Fibroblast of skin of back (primary cell): ENCODE data around the gene SRSF10. TPM values are rescaled to one million over a fixed set of nuclear protein-coding genes. Genes with fewer than 3 reads are reported as not detected.
"Not testable (repeated sequence)": the region's sequence is repeated elsewhere in the genome, so short reads cannot be mapped to it uniquely, and the experiment has no call there.

Experiments
- DNase-seq: peaks from one replicate; pipeline ENCODE4 v3.0.0-alpha.2; 2013
- polyA plus RNA-seq, 2 experiments: library from polyadenylated mRNA; unstranded; fragments of 120-200 nt; gene quantifications; one replicate each; pipeline ENCODE4 v1.2.1, GENCODE V29; 2013; ENCODE audit not compliant: insufficient read length in 2 of 2

The SRSF10 gene
- 99.9 TPM for polyA plus RNA-seq (2013, experiment 1 of 2; ENCODE audit: insufficient read length)
- polyA plus RNA-seq (2013, experiment 2 of 2; ENCODE audit: insufficient read length) = 58.9 TPM

GRCh38 chr1:23979881-23980727 is at the start of gene SRSF10:
Gene SRSF10, minus strand, starts transcription at chr1:23980327. Its CDS starts 72 bp downstream, at chr1:23980255.
- peak; percentile 99 for DNase-seq

DNA sequence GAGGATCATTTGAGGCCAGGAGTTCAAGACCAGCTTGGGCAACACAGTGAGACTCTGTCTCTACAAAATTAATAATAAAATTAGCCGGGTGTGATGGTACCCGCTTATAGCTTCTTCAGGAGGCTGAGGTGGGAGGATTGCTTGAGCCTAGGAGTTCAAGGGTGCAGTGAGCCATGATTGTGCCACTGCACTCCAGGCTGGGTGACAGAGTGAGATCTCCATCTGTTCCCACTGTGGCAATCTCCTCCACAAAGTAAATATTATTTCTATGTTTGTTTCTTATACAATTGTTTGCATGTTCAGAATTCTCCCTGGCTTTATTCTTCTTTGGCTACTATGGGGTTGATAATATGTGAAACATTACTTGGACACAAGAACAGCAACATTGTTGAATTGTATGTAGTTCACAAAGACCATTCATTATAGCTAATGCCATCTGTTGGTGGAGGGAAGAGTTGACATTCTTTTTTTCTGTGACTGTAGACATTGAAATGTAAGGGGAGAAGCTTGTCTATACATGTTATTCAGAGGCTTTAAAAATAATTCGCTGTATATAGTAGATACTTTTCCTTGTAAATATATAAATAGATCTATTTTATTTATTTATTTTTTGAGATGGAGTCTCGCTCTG is 47.8 kb upstream of the SRSF10 start:
- DNase-seq = peak; percentile 70

GRCh38 chr1:24022581-24023361 is 42.6 kb upstream of the SRSF10 start:
- peak; percentile 94 for DNase-seq

- DNase-seq = no peak
These were observed 41.5 kb upstream of the SRSF10 start for GRCh38 chr1:24021403-24022266.

- no peak for DNase-seq
These were observed 40.3 kb upstream of the SRSF10 start for GRCh38 chr1:24020470-24020869.

DNA sequence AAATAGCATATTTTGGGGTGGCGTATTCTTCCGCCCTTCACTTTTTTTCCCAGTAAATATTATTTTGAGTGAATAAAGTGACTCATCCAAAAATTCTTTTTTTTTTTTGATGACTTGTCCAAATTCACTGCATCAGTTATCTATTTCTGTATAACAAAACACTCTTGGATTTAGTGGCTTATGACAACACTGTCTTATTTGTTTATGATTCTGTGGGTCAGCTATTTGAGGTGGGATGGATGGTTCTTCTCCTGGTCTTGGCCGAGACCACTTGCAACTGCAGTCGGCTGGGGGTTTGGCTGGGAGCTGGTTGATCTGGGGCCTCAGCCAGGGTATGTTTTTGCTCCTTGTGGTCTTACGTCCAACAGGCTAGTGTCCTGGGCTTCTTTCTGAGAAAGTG is 39.9 kb upstream of the SRSF10 start:
- DNase-seq = peak; percentile 77

DNA sequence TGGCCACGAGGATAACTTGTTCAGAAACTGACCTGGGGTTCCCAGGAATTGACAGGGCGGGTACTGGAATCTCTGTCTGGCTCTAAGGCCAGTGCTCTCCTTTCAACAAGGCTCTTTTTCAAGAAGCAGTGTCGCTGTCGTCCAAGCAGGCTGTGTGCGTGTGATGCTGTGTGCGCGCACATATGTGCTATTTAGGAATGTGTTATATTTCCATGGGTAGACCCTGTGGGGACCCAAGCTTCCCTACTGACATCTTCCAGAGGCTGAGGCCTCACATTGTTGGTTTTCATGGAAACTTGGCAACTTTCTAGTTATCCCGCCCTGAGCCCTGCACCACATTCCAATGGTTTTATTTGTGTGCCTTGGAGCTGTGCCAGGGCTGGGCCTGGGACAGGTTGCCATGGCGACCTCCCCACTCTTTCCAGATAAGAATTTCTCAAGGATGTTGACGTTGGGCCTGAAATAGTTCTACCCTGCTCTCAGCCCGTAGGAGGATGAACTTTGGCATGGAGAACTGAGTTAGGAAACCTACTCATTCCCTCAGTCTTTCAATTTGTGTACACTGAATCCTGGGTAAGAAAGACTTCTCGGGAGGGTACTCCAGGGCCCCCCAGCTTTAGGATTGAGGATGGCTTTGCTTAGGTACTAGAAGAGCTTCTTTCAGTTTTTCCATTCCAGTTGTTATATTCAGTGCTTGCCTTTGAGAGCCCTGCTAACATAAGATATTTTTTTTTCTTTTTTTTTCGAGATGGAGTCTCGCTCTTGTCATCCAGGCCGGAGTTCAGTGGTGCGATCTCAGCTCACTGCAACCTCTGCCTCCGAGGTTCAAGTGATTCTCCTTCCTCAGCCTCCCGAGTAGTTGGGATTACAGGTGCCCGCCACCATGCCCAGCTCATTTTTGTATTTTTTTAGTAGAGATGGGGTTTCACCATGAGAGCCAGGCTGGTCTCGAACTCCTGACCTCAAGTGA is 38.8 kb upstream of the SRSF10 start:
- DNase-seq = peak; percentile 99

GRCh38 chr1:24015221-24016210 is 35.4 kb upstream of the SRSF10 start:
- DNase-seq = peak; percentile 69

DNA sequence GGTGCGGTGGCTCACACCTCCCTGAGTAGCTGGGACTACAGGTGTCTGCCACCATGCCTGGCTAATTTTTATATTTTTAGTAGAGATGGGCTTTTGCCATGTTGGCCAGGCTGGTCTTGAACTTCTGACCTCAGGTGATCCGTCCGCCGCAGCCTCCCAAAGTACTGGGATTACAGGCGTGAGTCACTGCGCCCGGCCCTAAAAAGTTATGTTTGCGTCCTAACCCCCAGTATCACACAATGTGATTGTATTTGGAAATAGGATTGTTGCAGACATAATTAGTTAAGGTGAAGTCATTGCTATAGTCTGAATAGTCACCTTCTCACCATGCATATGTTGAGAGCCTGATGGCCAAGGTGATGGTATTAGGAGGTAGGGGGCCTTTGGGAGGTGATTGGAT is 32.8 kb upstream of the SRSF10 start:
- not testable (repeated sequence) for DNase-seq

DNA sequence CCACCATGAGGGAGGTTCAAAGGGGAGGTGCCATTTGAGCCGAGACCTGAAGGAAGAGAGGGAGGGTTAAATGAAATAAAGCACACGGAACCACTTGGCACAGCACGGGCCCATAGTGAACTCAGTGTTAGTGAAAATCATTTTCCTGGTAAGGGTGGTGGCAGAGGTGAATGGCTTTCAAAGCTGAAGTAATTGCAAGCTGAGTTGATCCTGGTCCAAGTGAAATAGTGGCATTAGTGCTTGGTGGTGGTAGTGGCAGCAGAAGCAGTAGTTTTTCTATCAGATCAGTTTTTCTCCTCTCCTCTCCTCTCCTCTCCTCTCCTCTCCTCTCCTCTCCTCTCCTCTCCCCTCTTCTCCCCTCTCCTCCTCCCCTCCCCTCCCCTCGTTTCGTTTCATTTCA is 30.5 kb upstream of the SRSF10 start:
- DNase-seq = no peak

DNA sequence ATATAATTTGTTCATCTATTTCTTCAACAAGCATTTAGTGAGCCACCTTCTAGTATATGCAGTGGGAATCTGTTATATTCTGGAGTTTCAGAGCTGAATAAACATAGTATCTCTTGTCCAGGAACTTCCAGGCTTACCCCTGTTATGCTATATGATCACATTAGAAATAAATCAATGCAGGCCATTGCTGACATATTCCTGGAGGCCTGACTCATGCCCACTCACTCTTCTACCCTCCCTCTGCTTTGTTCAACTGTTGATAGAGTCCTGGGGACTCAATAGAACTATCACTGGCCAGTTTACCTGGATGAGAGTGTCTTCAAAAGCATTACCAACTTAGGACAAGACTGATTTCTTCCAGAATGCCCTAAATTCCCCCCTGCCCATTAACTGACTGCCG is 29.3 kb upstream of the SRSF10 start:
- DNase-seq = peak; percentile 78

GRCh38 chr1:24008574-24009184 is 28.6 kb upstream of the SRSF10 start:
- DNase-seq = peak; percentile 77

GRCh38 chr1:24007079-24007478 is 27.0 kb upstream of the SRSF10 start:
- no peak for DNase-seq

DNA sequence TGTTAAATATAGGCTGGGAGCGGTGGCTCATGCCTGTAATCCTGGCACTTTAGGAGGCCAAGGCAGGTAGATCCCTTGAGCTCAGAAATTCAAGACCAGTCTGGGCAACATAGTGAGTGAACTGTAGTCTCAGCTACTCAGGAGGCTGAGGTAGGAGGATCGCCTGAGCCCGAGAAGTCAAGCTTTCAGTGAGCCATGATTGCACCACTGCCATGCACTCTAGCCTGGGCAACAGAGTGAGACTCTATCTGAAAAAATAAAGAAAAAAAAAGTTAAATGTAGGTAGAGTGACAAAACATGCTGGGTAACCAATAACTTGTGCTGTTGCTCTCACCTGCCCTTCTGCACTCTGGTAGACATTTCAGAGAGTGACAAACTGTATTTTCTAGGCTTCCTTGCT is 25.0 kb upstream of the SRSF10 start:
- no peak for DNase-seq

DNA sequence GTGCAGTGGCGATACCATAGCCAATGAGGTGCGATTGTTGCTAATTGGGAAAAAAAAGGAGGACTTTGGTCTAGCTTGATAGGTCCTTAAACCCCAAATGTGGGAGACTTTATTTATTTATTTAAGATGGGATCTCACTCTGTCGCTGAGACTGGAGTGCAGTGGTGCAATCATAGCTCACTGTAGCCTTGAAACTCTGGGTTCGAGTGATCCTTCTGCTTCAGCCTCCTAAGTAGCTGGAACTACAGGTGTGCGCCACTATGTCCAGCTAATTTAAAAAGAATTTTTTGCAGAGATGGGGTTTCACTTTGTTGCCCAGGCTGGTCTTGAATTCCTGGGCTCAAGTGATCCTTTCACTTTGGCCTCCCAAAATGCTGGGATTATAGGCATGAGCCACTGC is 24.0 kb upstream of the SRSF10 start:
- DNase-seq = no peak

DNA sequence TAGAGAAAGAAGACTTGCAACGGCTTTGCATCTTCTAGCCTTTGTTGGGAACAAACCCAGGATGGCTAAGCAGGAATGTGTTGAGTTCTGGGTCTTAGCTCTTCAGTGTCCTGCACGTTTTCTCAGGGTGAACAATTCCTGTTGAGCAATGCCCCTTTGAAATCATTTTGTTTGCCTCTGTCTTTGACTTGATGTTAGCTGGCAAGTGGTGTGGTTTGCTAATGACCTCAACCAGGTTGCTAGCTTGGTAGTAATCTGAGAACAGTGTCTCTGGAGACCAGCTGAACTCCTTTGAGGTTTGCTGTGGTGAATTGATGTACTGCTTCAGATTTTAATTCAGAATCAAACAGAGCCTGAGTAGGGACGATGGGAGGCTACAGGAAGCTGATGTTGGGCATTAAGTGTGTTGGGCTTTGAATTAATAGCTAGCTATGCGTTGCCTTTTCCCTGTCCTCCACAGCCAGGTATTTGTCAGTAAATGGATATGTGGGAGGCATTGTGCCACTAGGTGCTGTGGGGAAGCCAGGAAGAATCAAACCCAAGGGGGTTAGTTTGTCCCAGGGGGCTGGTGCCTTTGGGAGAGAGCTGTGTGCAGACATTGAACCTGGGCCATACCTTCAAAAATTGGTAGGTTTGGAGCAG is 23.3 kb upstream of the SRSF10 start:
- no peak for DNase-seq

DNA sequence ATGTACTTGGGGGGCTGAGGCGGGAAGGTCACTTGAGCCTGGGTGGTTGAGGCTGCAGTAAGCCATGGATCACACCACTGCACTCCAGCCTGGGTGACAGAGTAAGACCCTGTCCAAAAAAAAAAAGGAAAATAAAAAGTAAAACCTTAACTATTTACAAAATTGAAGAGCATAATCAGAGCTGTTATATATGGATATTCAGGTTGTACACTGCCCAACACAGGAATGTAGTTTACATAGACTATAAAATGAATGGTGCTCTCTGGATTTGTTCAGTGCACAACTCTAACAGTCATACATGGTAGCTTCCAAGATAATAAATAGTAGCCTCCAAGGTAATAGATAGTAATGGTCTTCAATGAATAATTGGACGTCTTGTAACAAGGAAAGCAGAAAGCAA is 22.6 kb upstream of the SRSF10 start:
- DNase-seq = no peak

DNA sequence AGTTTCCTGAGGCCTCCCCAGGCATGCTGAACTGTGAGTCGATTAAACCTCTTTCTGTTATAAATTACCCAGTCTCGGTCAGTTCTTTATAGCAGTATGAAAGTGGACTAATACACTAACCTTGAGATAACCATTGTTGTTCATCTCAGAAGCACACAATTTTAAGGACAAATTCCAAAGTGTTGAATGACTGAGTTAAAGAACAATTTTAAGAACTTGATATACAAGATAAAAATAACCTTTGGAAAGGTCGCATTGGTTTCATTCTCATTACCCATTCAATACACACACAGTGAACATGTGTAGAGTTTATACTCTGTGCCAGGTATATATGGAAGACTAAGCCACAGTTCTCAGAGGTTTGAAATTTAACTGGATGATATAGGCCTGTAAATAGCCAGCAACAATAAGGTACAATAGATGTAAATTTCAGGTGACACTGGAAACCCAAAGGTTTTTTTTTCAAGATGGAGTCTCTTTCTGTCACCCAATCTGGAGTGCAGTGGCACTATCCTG is 19.1 kb upstream of the SRSF10 start:
- DNase-seq = no peak
